Esophagus muscularis mucosa (tissue), 4 donors: ENCODE measurements around the gene INPP5A. TPM values are rescaled to one million over a fixed set of nuclear protein-coding genes. Genes with fewer than 3 reads are reported as not detected.

Source experiments
- DNase-seq: peaks from one replicate; pipeline ENCODE4 v3.0.0-alpha.2; 2017; ENCODE audit errors: extremely low spot score
- H3K27ac ChIP-seq, 4 donors: fragments of 200-600 bp; sonication (generic); replicated peaks in 1 of 4; 1 replicate in 3 of 4; 2 replicates in 1 of 4; pipeline ENCODE4 v1.5.1; 2016 to 2019; ENCODE audit warnings: mild to moderate bottlenecking in 1 of 4
- H3K27me3 ChIP-seq, 4 donors: fragments of 200-600 bp; sonication (generic); one replicate each; pipeline versions ENCODE4 v1.5.1 to v1.6.0; 2016 to 2019
- H3K36me3 ChIP-seq, 4 donors: fragments of 200-600 bp; sonication (generic); one replicate each; pipeline ENCODE4 v1.5.1; 2016 to 2019
- H3K4me1 ChIP-seq, 4 donors: fragments of 200-600 bp; sonication (generic); one replicate each; pipeline ENCODE4 v1.5.1; 2016 to 2019
- H3K4me3 ChIP-seq, 4 donors: fragments of 200-600 bp; sonication (generic); 1 replicate in 2 of 4; 2 replicates in 2 of 4; pipeline ENCODE4 v1.5.1; 2016 to 2019; ENCODE audit warnings: mild to moderate bottlenecking in 4 of 4, moderate library complexity in 1 of 4
- H3K9me3 ChIP-seq, 4 donors: fragments of 200-600 bp; sonication (generic); 1 replicate in 3 of 4; 2 replicates in 1 of 4; pipeline ENCODE4 v1.5.1; 2016 to 2019
- CTCF ChIP-seq, 3 experiments: fragments of 200-600 bp in 2 of 3; fragments of 450-650 bp in 1 of 3; sonication (generic) in 2 of 3; IDR thresholded peaks; one replicate each; pipeline ENCODE4 v1.5.1; 2017 to 2019; ENCODE audit warnings: antibody characterized with exemption in 3 of 3, mild to moderate bottlenecking in 2 of 3, moderate library complexity in 1 of 3
- EP300 ChIP-seq: sonication (generic); formaldehyde crosslinking; IDR thresholded peaks from one replicate; pipeline ENCODE4 v1.6.1; 2017; ENCODE audit warnings: antibody characterized with exemption
- POLR2A ChIP-seq: fragments of 450-650 bp; IDR thresholded peaks from one replicate; pipeline ENCODE4 v1.6.1; 2017; ENCODE audit warnings: antibody characterized with exemption, moderate library complexity, mild to moderate bottlenecking, low read depth
- POLR2AphosphoS5 ChIP-seq, 2 donors: sonication (generic); formaldehyde crosslinking; IDR thresholded peaks; one replicate each; pipeline ENCODE4 v1.6.1; 2017; ENCODE audit warnings: antibody characterized with exemption in 2 of 2
- WGBS: methylation state at CpG from one replicate; pipeline ENCODE4 v1.1.5; 2018; 5-methylcytosine and 5-hydroxymethylcytosine counted together
- intact Hi-C: fragments of 100-400 bp; cut with DNase I; formaldehyde crosslinking; loops from one replicate; pipeline ENCODE4 v1.15.1; 2023
- total RNA-seq, 4 donors: library from RNA; depleted of rRNA; stranded (reverse); fragments of >200 nt; gene quantifications; one replicate each; pipeline versions ENCODE4 v1.1.0 to v1.2.1, GENCODE V29; 2016

Gene INPP5A
- total RNA-seq, 4 donors from 2014 or later, result 234 to 301 (median 245) TPM

- no peak for DNase-seq
- TF ChIP-seq EP300 (no peak), POLR2A (no peak), CTCF (IDR thresholded peaks at IDR 0.05) (no peak), POLR2AphosphoS5 (IDR thresholded peaks at IDR 0.05) (no peak)
- H3K9me3 ChIP-seq, result peaks cover 0 to 17% (median 9%) of the 10 kb centered on the region in 4 donors
- H3K27me3 ChIP-seq, result peaks cover 0 to 2% (median 0%) of the 10 kb centered on the region in 4 donors
- WGBS, result 92% methylated on average over 13 of the region's 13 CpGs
- H3K4me1 ChIP-seq, result peaks cover 9 to 36% (median 29%) of the 10 kb centered on the region in 4 donors
- H3K27ac ChIP-seq, result peak overlapping the region in 1 of 4 donors; percentile 80
- no peak overlapping the region for H3K4me3 ChIP-seq
- intact Hi-C loops, result no loop called here
- H3K36me3 ChIP-seq, result peaks cover 11 to 64% (median 44%) of the 10 kb centered on the region in 4 donors
Observed at GRCh38 chr10:132701846-132702190, 164.2 kb downstream of the INPP5A start.

DNA sequence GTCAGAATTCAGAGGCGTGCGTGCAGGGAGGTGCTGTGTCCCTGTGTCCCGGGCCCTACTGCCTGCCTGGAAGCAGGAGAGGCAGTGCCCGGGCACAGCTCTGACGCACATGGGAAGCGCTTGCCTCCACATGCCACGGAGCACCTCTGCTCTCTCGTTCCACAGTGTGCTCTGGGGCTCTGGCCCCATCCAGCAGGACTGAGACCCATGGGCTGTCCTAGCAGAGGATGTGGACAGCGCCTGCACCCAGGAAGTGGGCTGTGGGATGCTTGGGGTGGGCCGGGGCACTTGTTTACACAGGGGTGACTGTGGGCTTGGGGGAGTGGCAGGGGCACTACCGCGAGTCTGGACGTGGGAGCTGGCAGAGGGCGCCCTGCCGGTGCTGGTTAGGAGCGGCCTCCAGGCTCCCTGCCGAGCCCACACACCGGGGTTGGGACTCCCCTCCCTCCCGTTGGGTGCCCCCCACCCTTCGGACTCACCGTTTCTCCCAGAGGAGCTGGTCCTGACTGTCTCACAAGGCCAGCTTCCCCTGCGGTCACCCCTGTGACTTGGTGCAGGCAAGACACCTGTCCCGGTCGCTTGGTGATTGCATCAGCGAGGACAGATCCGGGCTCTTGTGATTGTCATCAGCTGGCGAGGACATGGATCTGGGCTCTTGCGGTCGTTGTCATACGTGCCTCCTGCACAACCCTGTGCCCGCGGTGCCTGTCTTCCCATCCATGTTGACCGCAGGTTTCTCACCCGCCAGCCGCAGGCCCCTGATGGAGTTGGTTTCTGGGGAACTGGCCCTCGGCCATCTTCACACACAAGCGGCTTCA, 165.2 kb downstream of the INPP5A start:
- no peak for DNase-seq
- Histone ChIP-seq H3K27me3 (peaks cover 0 to 2% (median 0%) of the 10 kb centered on the region in 4 donors), H3K36me3 (peaks cover 10 to 63% (median 46%) of the 10 kb centered on the region in 4 donors), H3K4me1 (peaks cover 9 to 36% (median 29%) of the 10 kb centered on the region in 4 donors), H3K4me3 (no peak overlapping the region), H3K27ac (no peak overlapping the region), H3K9me3 (peaks cover 0 to 17% (median 9%) of the 10 kb centered on the region in 4 donors)
- no peak for TF ChIP-seq POLR2AphosphoS5 (IDR thresholded peaks at IDR 0.05)
- TF ChIP-seq EP300, result no peak
- TF ChIP-seq CTCF (IDR thresholded peaks at IDR 0.05), result no peak
- no peak for TF ChIP-seq POLR2A
- 95% methylated on average over 25 of the region's 37 CpGs for WGBS
- intact Hi-C loops, result no loop called here

GRCh38 chr10:132703419-132704007, 165.9 kb downstream of the INPP5A start:
- intact Hi-C loops, result no loop called here

More at GRCh38 chr10:132703419-132704007, 165.9 kb downstream of the INPP5A start:
- peaks cover 9 to 36% (median 29%) of the 10 kb centered on the region in 4 donors for H3K4me1 ChIP-seq
- peaks cover 0 to 17% (median 9%) of the 10 kb centered on the region in 4 donors for H3K9me3 ChIP-seq
- H3K36me3 ChIP-seq, result peaks cover 11 to 63% (median 47%) of the 10 kb centered on the region in 4 donors
- no peak overlapping the region for H3K27ac ChIP-seq
- DNase-seq, result no peak
- peaks cover 0 to 2% (median 0%) of the 10 kb centered on the region in 4 donors for H3K27me3 ChIP-seq
- no peak for TF ChIP-seq POLR2AphosphoS5 (IDR thresholded peaks at IDR 0.05)
- TF ChIP-seq EP300, result no peak
- no peak for TF ChIP-seq CTCF (IDR thresholded peaks at IDR 0.05)
- TF ChIP-seq POLR2A, result no peak
- H3K4me3 ChIP-seq, result no peak overlapping the region
- WGBS, result 88% methylated on average over 24 of the region's 24 CpGs
